GM12878 (cell line): ENCODE data around the gene IER5. TPM values are rescaled to one million over a fixed set of nuclear protein-coding genes. Genes with fewer than 3 reads are reported as not detected.
A peak's percentile ranks its signal among the peaks of the same experiment; 100 is the strongest.

ENCODE experiments used
- ATF7 ChIP-seq: fragments of 450-650 bp; IDR thresholded peaks from 2 replicates; pipeline ENCODE4 v1.6.1; 2016; ENCODE audit warnings: low read depth, mild to moderate bottlenecking
- CEBPB ChIP-seq, 2 experiments: fragments of 150-350 bp in 1 of 2; IDR thresholded peaks; 2 replicates each; pipeline ENCODE4 v1.6.1; 2012 to 2014; ENCODE audit warnings: low read depth in 2 of 2, low read length in 2 of 2, borderline replicate concordance in 1 of 2, inconsistent platforms in 1 of 2
- DPF2 ChIP-seq: fragments of 450-650 bp; IDR thresholded peaks from 2 replicates; pipeline ENCODE4 v1.6.1; 2017; ENCODE audit warnings: mild to moderate bottlenecking
- EGR1 ChIP-seq, 2 experiments: IDR thresholded peaks; 1 replicate in 1 of 2; 2 replicates in 1 of 2; pipeline ENCODE4 v1.6.1; 2011 to 2012; ENCODE audit warnings: low read depth in 2 of 2, low read length in 2 of 2, borderline replicate concordance in 1 of 2, mild to moderate bottlenecking in 1 of 2, moderate library complexity in 1 of 2
- FOS ChIP-seq: IDR thresholded peaks from 3 replicates; pipeline ENCODE4 v1.6.1; 2011; ENCODE audit warnings: borderline replicate concordance; ENCODE audit not compliant: insufficient read length; ENCODE audit errors: extremely low read depth
- HDAC6 ChIP-seq: fragments of 200-600 bp; sonication (generic); IDR thresholded peaks from one replicate; pipeline ENCODE4 v1.8.0; 2017; ENCODE audit warnings: antibody characterized with exemption; ENCODE audit not compliant: unreplicated experiment
- HDGF ChIP-seq: fragments of 450-650 bp; IDR thresholded peaks from 2 replicates; pipeline ENCODE4 v1.6.1; 2016; ENCODE audit warnings: antibody characterized with exemption
- IRF3 ChIP-seq: fragments of 450-650 bp; IDR thresholded peaks from 2 replicates; pipeline ENCODE4 v1.6.1; 2014; ENCODE audit warnings: mild to moderate bottlenecking
- JUND ChIP-seq: IDR thresholded peaks from 2 replicates; pipeline ENCODE4 v1.6.1; 2012; ENCODE audit warnings: low read depth, mild to moderate bottlenecking, low read length, improper control_type of control experiment, moderate library complexity
- MEF2B ChIP-seq: fragments of 450-650 bp; IDR thresholded peaks from 2 replicates; pipeline ENCODE4 v1.6.1; 2018; ENCODE audit warnings: mild to moderate bottlenecking, moderate library complexity; ENCODE audit not compliant: partially characterized antibody, poor library complexity, severe bottlenecking
- NFXL1 ChIP-seq: fragments of 450-650 bp; IDR thresholded peaks from 2 replicates; pipeline ENCODE4 v1.6.1; 2017; ENCODE audit warnings: antibody characterized with exemption, mild to moderate bottlenecking, borderline replicate concordance
- PAX5 ChIP-seq: IDR thresholded peaks from 2 replicates; pipeline ENCODE4 v1.6.1; 2011; ENCODE audit warnings: low read depth, low read length, borderline replicate concordance
- PML ChIP-seq: IDR thresholded peaks from 2 replicates; pipeline ENCODE4 v1.6.1; 2012; ENCODE audit warnings: low read length, inconsistent platforms
- RB1 ChIP-seq: fragments of 450-650 bp; formaldehyde crosslinking; IDR thresholded peaks from 2 replicates; pipeline ENCODE4 v1.6.1; 2017; ENCODE audit warnings: mild to moderate bottlenecking, borderline replicate concordance
- REST ChIP-seq: IDR thresholded peaks from 2 replicates; pipeline ENCODE4 v1.6.1; 2012; ENCODE audit warnings: mild to moderate bottlenecking, low read depth, low read length
- SMC3 ChIP-seq: IDR thresholded peaks from 2 replicates; pipeline ENCODE4 v1.6.1; 2011; ENCODE audit warnings: low read length, improper control_type of control experiment, borderline replicate concordance
- SP1 ChIP-seq: IDR thresholded peaks from one replicate; pipeline ENCODE4 v1.6.1; 2011; ENCODE audit warnings: low read depth, low read length
- SPI1 ChIP-seq: IDR thresholded peaks from 2 replicates; pipeline ENCODE4 v1.6.1; 2011; ENCODE audit warnings: low read depth, mild to moderate bottlenecking, low read length, moderate library complexity, borderline replicate concordance; ENCODE audit not compliant: insufficient read depth
- SRF ChIP-seq, 2 experiments: IDR thresholded peaks; 2 replicates each; pipeline ENCODE4 v1.6.1; 2011; ENCODE audit warnings: low read depth in 2 of 2, low read length in 2 of 2, mild to moderate bottlenecking in 1 of 2, moderate library complexity in 1 of 2
- TCF12 ChIP-seq: IDR thresholded peaks from 2 replicates; pipeline ENCODE4 v1.6.1; 2011; ENCODE audit warnings: low read depth, mild to moderate bottlenecking, low read length
- ZBED1 ChIP-seq: IDR thresholded peaks from 2 replicates; pipeline ENCODE4 v1.6.1; 2016; ENCODE audit warnings: borderline replicate concordance
- ZBTB33 ChIP-seq: fragments of 450-650 bp; IDR thresholded peaks from 2 replicates; pipeline ENCODE4 v1.6.1; 2017; ENCODE audit warnings: mild to moderate bottlenecking
- ZNF217 ChIP-seq: fragments of 450-650 bp; IDR thresholded peaks from 2 replicates; pipeline ENCODE4 v1.6.1; 2017; ENCODE audit warnings: antibody characterized with exemption, mild to moderate bottlenecking
- polyA plus RNA-seq, 11 experiments: library from polyadenylated mRNA; depleted of rRNA in 4 of 11; unstranded in 6 of 11; stranded (reverse) in 5 of 11; fragments of >200 nt; fragmentation: Nextera tagmentation in 4 of 11; fragmentation: Illumina TruSeq in 1 of 11; extraction: Ambion mirVana in 4 of 11; extraction: Trizol in 1 of 11; gene quantifications; 1 replicate in 1 of 11; 2 replicates in 10 of 11; pipeline versions ENCODE4 v1.2.1 to v1.2.3, GENCODE V29; 2011 to 2016; ENCODE audit warnings: inconsistent platforms in 2 of 11, missing spikeins in 2 of 11, low read depth in 1 of 11
- total RNA-seq, 4 experiments: library from RNA; depleted of rRNA in 3 of 4; stranded (reverse); fragments of >200 nt in 3 of 4; fragmentation: Illumina TruSeq in 1 of 4; extraction: Trizol in 1 of 4; gene quantifications; 2 replicates each; pipeline versions ENCODE4 v1.2.1 to v1.2.3, GENCODE V29; 2013 to 2021

Gene IER5
- total and polyA plus RNA-seq, 10 of the 15 experiments (the other 5 are each of a cell fraction or from before 2014, with no cell fraction given): 4.3 to 75.2 (median 30.5) TPM

GRCh38 chr1:181134543-181135436 lies 46.3 kb downstream of the IER5 start (continued):
- TF ChIP-seq REST (no peak), IRF3 (no peak), HDGF (peak; percentile 97), MEF2B (peak; percentile 96), SMC3 (no peak), SRF (IDR thresholded peaks at IDR 0.05; ENCODE audit: low read depth in 2 of 2, low read length in 2 of 2) (no peak), PAX5 (no peak), CEBPB (IDR thresholded peaks at IDR 0.05; ENCODE audit: borderline replicate concordance in 1 of 2, low read depth in 2 of 2, low read length in 2 of 2) (no peak), DPF2 (peak; percentile 91), JUND (peak; percentile 49; the same call in 1 of the 2 replicates), RB1 (peak; percentile 69; the same call in 1 of the 2 replicates), SPI1 (peak; percentile 15; the same call in 1 of the 2 replicates), HDAC6 (no peak), EGR1 (IDR thresholded peaks at IDR 0.05; ENCODE audit: borderline replicate concordance in 1 of 2, low read depth in 2 of 2, low read length in 2 of 2) (no peak), ZBED1 (no peak), NFXL1 (no peak), ZNF217 (peak; percentile 30; the same call in 1 of the 2 replicates), FOS (no peak), ZBTB33 (no peak), TCF12 (0 out of 2 replicates have a peak, but pooled peaks have one; percentile 21), ATF7 (peak; percentile 80), PML (no peak), SP1 (no peak)
